IMR-90 (cell line): ENCODE results near the gene WDR37. TPM values are rescaled to one million over a fixed set of nuclear protein-coding genes. Genes with fewer than 3 reads are reported as not detected.

Source experiments
- ATAC-seq: fragments of 200-7000 bp; cut with Tn5 transposase; 2 replicates; pipeline ENCODE4 v1.9.1; 2020; ENCODE audit warnings: low read depth, mild to moderate bottlenecking, moderate library complexity
- BruUV-seq: library from RNA; stranded (reverse); fragments of 400-500 nt; replicated peaks from 2 replicates; lab custom pipeline; 2021; lab: Mats Ljungman, UMichigan
- CTCF ChIA-PET: fragments of 300-600 bp; formaldehyde crosslinking; extraction: SDS; loops from one replicate; lab custom pipeline; 2021; ENCODE audit warnings: antibody characterized with exemption; lab: Yijun Ruan, JAX
- POLR2A ChIA-PET: fragments of 300-600 bp; sonication (Branson Sonifier 250); formaldehyde crosslinking; loops from one replicate; lab custom pipeline; 2022; ENCODE audit warnings: antibody characterized with exemption; ENCODE audit not compliant: unreplicated experiment; lab: Charles Lee
- DNase-seq: peaks from one replicate; pipeline ENCODE4 v3.0.0; 2013
- H2AFZ ChIP-seq: replicated peaks from 2 replicates; pipeline ENCODE3; 2013; ENCODE audit warnings: low read length, mild to moderate bottlenecking; ENCODE audit not compliant: poor library complexity
- H2AK5ac ChIP-seq: 2 replicates; pipeline ENCODE4 v1.6.1; 2013; ENCODE audit warnings: low read depth, low read length, inconsistent platforms
- H2AK9ac ChIP-seq: replicated peaks from 2 replicates; pipeline ENCODE3; 2013; ENCODE audit warnings: mild to moderate bottlenecking, low read depth, low read length, moderate library complexity; ENCODE audit not compliant: poor library complexity
- H2BK120ac ChIP-seq: 2 replicates; pipeline ENCODE4 v1.6.1; 2013; ENCODE audit warnings: low read depth, low read length, inconsistent platforms
- H2BK15ac ChIP-seq: 3 replicates; pipeline ENCODE4 v1.6.1; 2013; ENCODE audit warnings: low read depth, low read length, inconsistent platforms
- H2BK20ac ChIP-seq: 2 replicates; pipeline ENCODE4 v1.6.1; 2013; ENCODE audit warnings: low read depth, mild to moderate bottlenecking, inconsistent platforms, low read length, moderate library complexity
- H2BK5ac ChIP-seq: 2 replicates; pipeline ENCODE4 v1.6.1; 2013; ENCODE audit warnings: mild to moderate bottlenecking, low read depth, low read length, inconsistent platforms; ENCODE audit not compliant: poor library complexity, severe bottlenecking
- H3K14ac ChIP-seq: replicated peaks from 2 replicates; pipeline ENCODE4 v1.6.1; 2013; ENCODE audit warnings: low read depth, low read length, inconsistent platforms
- H3K18ac ChIP-seq: 2 replicates; pipeline ENCODE4 v1.6.1; 2013; ENCODE audit warnings: low read depth, low read length, control low read depth
- H3K23ac ChIP-seq: 2 replicates; pipeline ENCODE4 v1.6.1; 2013; ENCODE audit warnings: low read depth, low read length, inconsistent platforms
- H3K27ac ChIP-seq: 2 replicates; pipeline ENCODE4 v1.5.1; 2013; ENCODE audit warnings: mild to moderate bottlenecking, control low read depth, low read length; ENCODE audit not compliant: insufficient read depth
- H3K27me3 ChIP-seq: 2 replicates; pipeline ENCODE4 v1.6.1; 2013; ENCODE audit warnings: low read length; ENCODE audit not compliant: control insufficient read depth, insufficient read depth
- H3K36me3 ChIP-seq: 2 replicates; pipeline ENCODE4 v1.6.1; 2013; ENCODE audit warnings: low read length, mixed read lengths; ENCODE audit not compliant: control insufficient read depth, insufficient read depth
- H3K4ac ChIP-seq: 2 replicates; pipeline ENCODE4 v1.6.1; 2013; ENCODE audit warnings: low read depth, low read length, inconsistent platforms
- H3K4me1 ChIP-seq: 2 replicates; pipeline ENCODE4 v1.6.1; 2013; ENCODE audit warnings: low read length, mixed read lengths; ENCODE audit not compliant: control insufficient read depth, insufficient read depth
- H3K4me2 ChIP-seq: 2 replicates; pipeline ENCODE4 v1.6.1; 2013; ENCODE audit warnings: low read depth, mild to moderate bottlenecking, control low read depth, low read length, moderate library complexity
- H3K4me3 ChIP-seq: 2 replicates; pipeline ENCODE4 v1.5.1; 2013; ENCODE audit warnings: low read depth, mild to moderate bottlenecking, control low read depth, low read length, moderate library complexity; ENCODE audit not compliant: insufficient read depth
- H3K56ac ChIP-seq: 2 replicates; pipeline ENCODE4 v1.6.1; 2013; ENCODE audit warnings: low read length, inconsistent platforms; ENCODE audit not compliant: insufficient read depth; ENCODE audit errors: extremely low read depth
- H3K79me1 ChIP-seq, 2 experiments: 2 replicates each; pipeline ENCODE4 v1.6.1; 2013; ENCODE audit warnings: low read length in 2 of 2, inconsistent platforms in 1 of 2, low read depth in 1 of 2
- H3K9ac ChIP-seq: 2 replicates; pipeline ENCODE4 v1.6.1; 2013; ENCODE audit warnings: low read depth, low read length, control low read depth
- H3K9me1 ChIP-seq: 2 replicates; pipeline ENCODE4 v1.6.1; 2013; ENCODE audit warnings: low read length, inconsistent platforms; ENCODE audit not compliant: insufficient read depth
- H3K9me3 ChIP-seq: 2 replicates; pipeline ENCODE4 v1.6.1; 2013; ENCODE audit warnings: low read length; ENCODE audit not compliant: control insufficient read depth, insufficient read depth
- H4K20me1 ChIP-seq: 2 replicates; pipeline ENCODE4 v1.6.1; 2013; ENCODE audit warnings: low read length, inconsistent platforms; ENCODE audit not compliant: insufficient read depth
- H4K5ac ChIP-seq: 2 replicates; pipeline ENCODE4 v1.6.1; 2013; ENCODE audit warnings: mild to moderate bottlenecking, low read depth, low read length, control low read depth
- H4K8ac ChIP-seq, 2 experiments: 2 replicates each; pipeline ENCODE4 v1.6.1; 2013; ENCODE audit warnings: low read depth in 2 of 2, low read length in 2 of 2, control low read depth in 1 of 2, inconsistent platforms in 1 of 2
- H4K91ac ChIP-seq: 2 replicates; pipeline ENCODE4 v1.6.1; 2013; ENCODE audit warnings: low read depth, low read length, inconsistent platforms; ENCODE audit not compliant: insufficient read depth
- BHLHE40 ChIP-seq: fragments of 150-350 bp; IDR thresholded peaks from 2 replicates; pipeline ENCODE4 v1.6.1; 2016; ENCODE audit warnings: mild to moderate bottlenecking, low read depth, low read length
- CEBPB ChIP-seq: IDR thresholded peaks from 2 replicates; pipeline ENCODE4 v1.6.1; 2012; ENCODE audit warnings: low read depth, low read length, improper control_type of control experiment
- CHD1 ChIP-seq: IDR thresholded peaks from 2 replicates; pipeline ENCODE4 v1.6.1; 2012; ENCODE audit warnings: low read depth, low read length, improper control_type of control experiment
- FOS ChIP-seq: fragments of 150-350 bp; IDR thresholded peaks from 2 replicates; pipeline ENCODE4 v1.6.1; 2016; ENCODE audit warnings: low read depth, low read length
- MAFK ChIP-seq: IDR thresholded peaks from 2 replicates; pipeline ENCODE4 v1.6.1; 2012; ENCODE audit warnings: low read depth, low read length, improper control_type of control experiment
- MXI1 ChIP-seq: IDR thresholded peaks from 2 replicates; pipeline ENCODE4 v1.6.1; 2012; ENCODE audit warnings: low read depth, mild to moderate bottlenecking, low read length, moderate library complexity, borderline replicate concordance
- POLR2A ChIP-seq: IDR thresholded peaks from 2 replicates; pipeline ENCODE4 v1.6.1; 2012; ENCODE audit warnings: mild to moderate bottlenecking, low read depth, low read length
- RCOR1 ChIP-seq: IDR thresholded peaks from 2 replicates; pipeline ENCODE4 v1.6.1; 2012; ENCODE audit warnings: mild to moderate bottlenecking, low read length, improper control_type of control experiment; ENCODE audit not compliant: insufficient replicate concordance
- RFX5 ChIP-seq: IDR thresholded peaks from 2 replicates; pipeline ENCODE4 v1.8.0; 2012; ENCODE audit warnings: low read depth, mild to moderate bottlenecking, low read length, moderate library complexity
- SMC3 ChIP-seq: fragments of 150-350 bp; IDR thresholded peaks from 2 replicates; pipeline ENCODE4 v1.6.1; 2016; ENCODE audit warnings: low read depth, mild to moderate bottlenecking, antibody characterized with exemption, low read length, moderate library complexity
- WGBS, 2 experiments: methylation state at CpG; one replicate each; pipeline versions ENCODE4 v1.1.5 to v1.1.7; 2013; ENCODE audit warnings: missing lambda C conversion rate in 2 of 2; ENCODE audit not compliant: insufficient read length in 1 of 2; ENCODE audit errors: extremely low coverage in 2 of 2; 5-methylcytosine and 5-hydroxymethylcytosine counted together
- dilution Hi-C: fragments of 300-500 bp; cut with HindIII; formaldehyde crosslinking; loops from one replicate; pipeline ENCODE4 v1.14.3; 2018; ENCODE audit warnings: low sequenced_read_pairs; ENCODE audit not compliant: unreplicated experiment
- in situ Hi-C: fragments of 300-500 bp; cut with MboI; formaldehyde crosslinking; loops from 3 replicates; pipeline ENCODE4 v1.14.3; 2019; ENCODE audit warnings: low sequenced_read_pairs, inconsistent platforms, mixed read lengths
- intact Hi-C: fragments of 100-400 bp; cut with micrococcal nuclease; formaldehyde crosslinking; loops from 2 replicates; pipeline ENCODE4 v1.10.0; 2022
- polyA plus RNA-seq, 3 experiments: library from polyadenylated mRNA; depleted of rRNA; stranded (reverse); fragments of >200 nt; gene quantifications; 2 replicates each; pipeline ENCODE4 v1.2.3, GENCODE V29; 2012; ENCODE audit warnings: low replicate concordance in 1 of 3
- total RNA-seq: library from RNA; depleted of rRNA; stranded (reverse); fragments of >200 nt; gene quantifications from 2 replicates; pipeline ENCODE4 v1.2.3, GENCODE V29; 2012
- TF ChIP-seq, protein P1 (sequence below): fragments of 150-350 bp; IDR thresholded peaks from 2 replicates; pipeline ENCODE4 v1.6.1; 2017; ENCODE audit warnings: mild to moderate bottlenecking, antibody characterized with exemption, low read length, low read depth
- TF ChIP-seq, protein P2 (sequence below): conservative IDR thresholded peaks from 2 replicates; pipeline ENCODE4 v1.5.1; 2012; ENCODE audit warnings: mild to moderate bottlenecking, low read depth, low read length, improper control_type of control experiment

Gene WDR37
- total and polyA plus RNA-seq, 2 of the 4 experiments (the other 2 are of a cell fraction), result 12.7 to 14.5 TPM

- Histone ChIP-seq H3K56ac (no peak overlapping the region), H2BK20ac (no peak overlapping the region), H3K27ac (no peak overlapping the region), H3K9ac (no peak overlapping the region), H4K91ac (no peak overlapping the region), H3K18ac (no peak overlapping the region), H2AFZ (no peak overlapping the region), H2BK120ac (no peak overlapping the region), H2BK15ac (no peak overlapping the region), H3K79me1 (peaks cover 19 to 26% of the 10 kb centered on the region in 2 experiments; a peak in 3 of 4 replicates), H2AK9ac (no peak overlapping the region), H3K36me3 (peaks cover 36% of the 10 kb centered on the region), H4K20me1 (0 out of 2 replicates have a peak, but pooled peaks cover 5% of the 10 kb centered on the region), H4K5ac (no peak overlapping the region), H4K8ac (no peak overlapping the region), H3K4me3 (no peak overlapping the region), H3K4me2 (no peak overlapping the region), H3K4ac (no peak overlapping the region), H2AK5ac (no peak overlapping the region), H3K9me1 (peaks cover 5% of the 10 kb centered on the region; the same call in 1 of the 2 replicates), H3K14ac (no peak overlapping the region), H3K4me1 (peaks cover 6% of the 10 kb centered on the region), H3K9me3 (no peaks in the 10 kb centered on the region), H3K23ac (no peak overlapping the region), H3K27me3 (no peaks in the 10 kb centered on the region), H2BK5ac (no peak overlapping the region)
- POLR2A ChIA-PET, result interaction anchor here (0.6 kb wide), 2 partner anchors 187 to 1992 kb away, joined by 3 to 4 read pairs; no protein-coding TSS in a partner anchor
- ATAC-seq (no peak), DNase-seq (no peak)
- dilution Hi-C loops, result no loop called here
- in situ Hi-C loops, result loop anchor here (10.0 kb wide), 1 partner anchor 1930 kb away; no protein-coding TSS in a partner anchor
- intact Hi-C loops, result loop anchor here (10.0 kb wide), 1 partner anchor 1810 kb away; no protein-coding TSS in a partner anchor
- CTCF ChIA-PET, result no interaction called here
- TF ChIP-seq SMC3 (no peak), FOS (no peak), MAFK (no peak), BHLHE40 (no peak), POLR2A (no peak), RCOR1 (no peak), CEBPB (no peak), CHD1 (no peak), RFX5 (no peak), MXI1 (no peak)
- TF ChIP-seq, protein P1, sequence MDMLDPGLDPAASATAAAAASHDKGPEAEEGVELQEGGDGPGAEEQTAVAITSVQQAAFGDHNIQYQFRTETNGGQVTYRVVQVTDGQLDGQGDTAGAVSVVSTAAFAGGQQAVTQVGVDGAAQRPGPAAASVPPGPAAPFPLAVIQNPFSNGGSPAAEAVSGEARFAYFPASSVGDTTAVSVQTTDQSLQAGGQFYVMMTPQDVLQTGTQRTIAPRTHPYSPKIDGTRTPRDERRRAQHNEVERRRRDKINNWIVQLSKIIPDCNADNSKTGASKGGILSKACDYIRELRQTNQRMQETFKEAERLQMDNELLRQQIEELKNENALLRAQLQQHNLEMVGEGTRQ, result no peak
- TF ChIP-seq, protein P2, sequence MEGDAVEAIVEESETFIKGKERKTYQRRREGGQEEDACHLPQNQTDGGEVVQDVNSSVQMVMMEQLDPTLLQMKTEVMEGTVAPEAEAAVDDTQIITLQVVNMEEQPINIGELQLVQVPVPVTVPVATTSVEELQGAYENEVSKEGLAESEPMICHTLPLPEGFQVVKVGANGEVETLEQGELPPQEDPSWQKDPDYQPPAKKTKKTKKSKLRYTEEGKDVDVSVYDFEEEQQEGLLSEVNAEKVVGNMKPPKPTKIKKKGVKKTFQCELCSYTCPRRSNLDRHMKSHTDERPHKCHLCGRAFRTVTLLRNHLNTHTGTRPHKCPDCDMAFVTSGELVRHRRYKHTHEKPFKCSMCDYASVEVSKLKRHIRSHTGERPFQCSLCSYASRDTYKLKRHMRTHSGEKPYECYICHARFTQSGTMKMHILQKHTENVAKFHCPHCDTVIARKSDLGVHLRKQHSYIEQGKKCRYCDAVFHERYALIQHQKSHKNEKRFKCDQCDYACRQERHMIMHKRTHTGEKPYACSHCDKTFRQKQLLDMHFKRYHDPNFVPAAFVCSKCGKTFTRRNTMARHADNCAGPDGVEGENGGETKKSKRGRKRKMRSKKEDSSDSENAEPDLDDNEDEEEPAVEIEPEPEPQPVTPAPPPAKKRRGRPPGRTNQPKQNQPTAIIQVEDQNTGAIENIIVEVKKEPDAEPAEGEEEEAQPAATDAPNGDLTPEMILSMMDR, result no peak
- BruUV-seq, result no TSS peak
- 80% methylated on average over 1 of the region's 12 CpGs; no CpG with 5 or more reads in 1 of the 2 experiments for WGBS, 2 experiments
Observed at GRCh38 chr10:1114719-1115606, 58.8 kb downstream of the WDR37 start.
